Body of pancreas (tissue), 4 donors: ENCODE measurements around the gene ALG12.

ENCODE experiments used
- POLR2A ChIP-seq, 3 donors: fragments of 450-650 bp; IDR thresholded peaks; one replicate each; pipeline ENCODE4 v1.6.1; 2016; ENCODE audit warnings: antibody characterized with exemption in 3 of 3, mild to moderate bottlenecking in 2 of 3
- TF ChIP-seq, protein P1 (sequence below), 7 experiments: fragments of 450-650 bp in 4 of 7; fragments of 200-600 bp in 3 of 7; sonication (generic) in 3 of 7; IDR thresholded peaks; one replicate each; pipeline ENCODE4 v1.5.1; 2016 to 2019; ENCODE audit warnings: antibody characterized with exemption in 7 of 7

DNA sequence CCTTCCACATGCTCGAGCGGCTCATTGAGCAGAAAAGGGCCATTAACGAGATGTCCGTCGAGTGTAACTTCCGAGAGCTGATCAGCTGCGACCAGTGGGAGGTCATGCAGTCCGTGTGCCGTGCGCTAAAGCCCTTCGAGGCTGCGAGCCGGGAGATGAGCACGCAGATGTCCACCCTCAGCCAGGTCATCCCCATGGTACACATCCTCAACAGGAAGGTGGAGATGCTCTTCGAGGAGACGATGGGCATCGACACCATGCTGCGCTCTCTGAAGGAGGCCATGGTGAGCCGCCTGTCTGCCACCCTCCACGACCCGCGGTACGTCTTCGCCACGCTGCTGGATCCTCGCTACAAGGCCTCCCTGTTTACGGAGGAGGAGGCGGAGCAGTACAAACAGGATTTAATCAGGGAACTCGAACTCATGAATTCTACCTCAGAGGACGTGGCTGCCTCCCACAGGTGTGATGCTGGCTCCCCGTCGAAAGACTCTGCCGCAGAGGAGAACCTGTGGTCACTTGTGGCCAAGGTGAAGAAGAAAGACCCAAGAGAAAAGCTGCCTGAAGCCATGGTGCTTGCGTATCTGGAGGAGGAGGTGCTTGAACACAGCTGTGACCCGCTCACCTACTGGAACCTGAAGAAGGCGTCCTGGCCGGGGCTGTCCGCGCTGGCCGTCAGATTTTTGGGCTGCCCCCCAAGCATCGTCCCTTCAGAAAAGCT lies 31.7 kb downstream of the ALG12 start:
- TF ChIP-seq, protein P1, sequence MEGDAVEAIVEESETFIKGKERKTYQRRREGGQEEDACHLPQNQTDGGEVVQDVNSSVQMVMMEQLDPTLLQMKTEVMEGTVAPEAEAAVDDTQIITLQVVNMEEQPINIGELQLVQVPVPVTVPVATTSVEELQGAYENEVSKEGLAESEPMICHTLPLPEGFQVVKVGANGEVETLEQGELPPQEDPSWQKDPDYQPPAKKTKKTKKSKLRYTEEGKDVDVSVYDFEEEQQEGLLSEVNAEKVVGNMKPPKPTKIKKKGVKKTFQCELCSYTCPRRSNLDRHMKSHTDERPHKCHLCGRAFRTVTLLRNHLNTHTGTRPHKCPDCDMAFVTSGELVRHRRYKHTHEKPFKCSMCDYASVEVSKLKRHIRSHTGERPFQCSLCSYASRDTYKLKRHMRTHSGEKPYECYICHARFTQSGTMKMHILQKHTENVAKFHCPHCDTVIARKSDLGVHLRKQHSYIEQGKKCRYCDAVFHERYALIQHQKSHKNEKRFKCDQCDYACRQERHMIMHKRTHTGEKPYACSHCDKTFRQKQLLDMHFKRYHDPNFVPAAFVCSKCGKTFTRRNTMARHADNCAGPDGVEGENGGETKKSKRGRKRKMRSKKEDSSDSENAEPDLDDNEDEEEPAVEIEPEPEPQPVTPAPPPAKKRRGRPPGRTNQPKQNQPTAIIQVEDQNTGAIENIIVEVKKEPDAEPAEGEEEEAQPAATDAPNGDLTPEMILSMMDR (IDR thresholded peaks at IDR 0.05): no peak
- no peak for TF ChIP-seq POLR2A (IDR thresholded peaks at IDR 0.05)
